AG04450 (cell line): Measurements from ENCODE around the gene SLC39A11. TPM values are rescaled to one million over a fixed set of nuclear protein-coding genes. Genes with fewer than 3 reads are reported as not detected.

ENCODE experiments used
- CTCF ChIA-PET: fragments of 300-600, 350-600 bp; formaldehyde crosslinking; extraction: SDS; loops from one replicate; lab custom pipeline; 2022; ENCODE audit warnings: antibody characterized with exemption, inconsistent platforms; lab: Charles Lee
- POLR2A ChIA-PET: fragments of 350-600 bp; formaldehyde crosslinking; extraction: SDS; loops from one replicate; lab custom pipeline; 2021; ENCODE audit warnings: antibody characterized with exemption, inconsistent platforms; lab: Yijun Ruan, JAX
- DNase-seq: peaks from one replicate; pipeline ENCODE4 v3.0.0-alpha.2; 2011; ENCODE audit warnings: low read depth, low spot score
- H3K27ac ChIP-seq: one replicate; pipeline ENCODE4 v1.5.1; 2012; ENCODE audit warnings: low read depth, low read length, control low read depth
- H3K27me3 ChIP-seq: one replicate; pipeline ENCODE4 v1.6.0; 2012; ENCODE audit warnings: low read length; ENCODE audit not compliant: control insufficient read depth, insufficient read depth
- H3K4me3 ChIP-seq: 2 replicates; pipeline ENCODE4 v1.5.1; 2011; ENCODE audit warnings: mild to moderate bottlenecking, low read depth, low read length, control low read depth
- H3K9me3 ChIP-seq: 2 replicates; pipeline ENCODE4 v1.5.1; 2012; ENCODE audit warnings: low read length; ENCODE audit not compliant: control insufficient read depth, insufficient read depth
- CTCF ChIP-seq: IDR thresholded peaks from 2 replicates; pipeline ENCODE4 v1.5.1; 2011; ENCODE audit warnings: low read depth, low read length, control low read depth, inconsistent platforms
- polyA plus RNA-seq: library from polyadenylated mRNA; depleted of rRNA; stranded (reverse); fragments of >200 nt; gene quantifications from 2 replicates; pipeline ENCODE4 v1.2.3, GENCODE V29; 2011

SLC39A11 gene
- polyA plus RNA-seq, 1 experiment, result 18.0 TPM

DNA sequence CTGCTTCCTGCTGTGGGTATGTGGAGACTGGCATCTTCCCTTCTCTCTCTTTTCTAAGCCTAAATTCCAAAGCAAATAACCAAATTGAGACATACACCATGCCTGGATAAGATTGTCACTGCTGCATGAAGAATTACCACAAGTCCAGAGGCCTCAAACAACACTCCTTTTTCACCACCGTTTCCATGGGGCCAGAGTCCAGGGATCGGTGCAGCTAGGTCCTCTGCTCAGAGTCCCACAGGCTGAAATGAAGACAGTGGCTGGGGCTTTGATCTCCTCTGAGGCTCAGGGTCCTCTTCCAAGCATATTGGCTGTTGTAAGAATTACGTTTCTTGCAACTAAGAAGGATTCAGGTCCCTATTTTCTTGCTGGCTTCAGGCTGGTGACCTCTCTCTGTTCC lies 130.4 kb downstream of the SLC39A11 start:
- no peak for DNase-seq
- CTCF ChIA-PET, result no interaction called here
- Histone ChIP-seq H3K27ac (no peak overlapping the region), H3K9me3 (no peaks in the 10 kb centered on the region), H3K27me3 (no peaks in the 10 kb centered on the region), H3K4me3 (no peak overlapping the region)
- POLR2A ChIA-PET, result no interaction called here
- TF ChIP-seq CTCF, result no peak

- H3K27me3 ChIP-seq, result no peaks in the 10 kb centered on the region
- TF ChIP-seq CTCF, result no peak
- H3K9me3 ChIP-seq, result no peaks in the 10 kb centered on the region
- H3K27ac ChIP-seq, result no peak overlapping the region
- H3K4me3 ChIP-seq, result no peak overlapping the region
- ChIA-PET POLR2A (no interaction called here), CTCF (interaction anchor here (0.6 to 2.2 kb wide), 2 partner anchors 31 kb away, joined by 3 to 12 read pairs; no protein-coding TSS in a partner anchor)
- DNase-seq, result no peak
Measured at GRCh38 chr17:72955391-72956140, 136.9 kb downstream of the SLC39A11 start.

DNA sequence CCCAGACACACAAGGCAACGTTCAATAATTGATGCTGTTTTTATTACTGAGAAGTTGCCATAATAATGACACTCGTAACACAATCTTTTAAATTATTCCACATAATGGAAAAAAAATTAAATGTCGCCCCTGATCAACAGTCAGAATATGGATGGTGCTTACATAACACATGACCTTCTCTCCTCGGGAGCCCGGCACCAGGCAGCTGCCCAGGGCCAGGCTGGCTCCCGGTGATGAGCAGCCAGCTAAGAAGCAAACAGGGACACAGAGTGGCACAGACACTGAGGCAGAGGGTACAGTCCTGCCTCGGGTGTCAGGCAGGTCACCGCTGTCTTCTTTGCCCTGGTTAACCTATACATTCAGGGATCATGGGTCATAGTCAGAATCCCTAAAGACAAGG lies 137.9 kb downstream of the SLC39A11 start:
- Histone ChIP-seq H3K27ac (no peak overlapping the region), H3K4me3 (no peak overlapping the region), H3K27me3 (no peaks in the 10 kb centered on the region), H3K9me3 (no peaks in the 10 kb centered on the region)
- ChIA-PET CTCF (interaction anchor here (0.6 to 1.3 kb wide), 2 partner anchors 31 to 203 kb away, joined by 4 to 6 read pairs; no protein-coding TSS in a partner anchor), POLR2A (no interaction called here)
- DNase-seq, result no peak
- TF ChIP-seq CTCF, result no peak

DNA sequence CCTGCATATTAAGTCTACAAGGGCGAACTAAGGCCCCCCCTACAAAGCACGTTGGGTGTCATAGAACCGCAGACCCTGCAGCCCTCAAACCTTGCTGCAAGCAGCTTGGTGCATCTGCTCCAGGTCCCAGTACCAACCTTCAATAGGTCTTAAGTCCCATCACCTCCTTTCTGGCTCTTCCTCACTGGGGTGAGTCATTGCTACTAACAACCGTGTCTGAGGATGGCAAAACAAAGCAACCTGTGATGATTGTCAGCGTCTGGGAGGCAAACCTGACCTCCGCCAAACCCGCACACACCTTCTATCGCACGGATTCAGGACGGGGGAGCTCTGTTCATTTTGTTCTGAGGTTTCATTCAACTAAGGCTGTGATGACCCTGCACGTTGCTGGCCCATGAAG lies 138.9 kb downstream of the SLC39A11 start:
- POLR2A ChIA-PET, result no interaction called here
- CTCF ChIA-PET, result interaction anchor here (1.3 kb wide), 1 partner anchor 32 kb away, joined by 4 read pairs; no protein-coding TSS in a partner anchor
- TF ChIP-seq CTCF, result no peak
- no peak for DNase-seq
- no peaks in the 10 kb centered on the region for H3K9me3 ChIP-seq
- no peaks in the 10 kb centered on the region for H3K27me3 ChIP-seq
- H3K27ac ChIP-seq, result no peak overlapping the region
- H3K4me3 ChIP-seq, result no peak overlapping the region

DNA sequence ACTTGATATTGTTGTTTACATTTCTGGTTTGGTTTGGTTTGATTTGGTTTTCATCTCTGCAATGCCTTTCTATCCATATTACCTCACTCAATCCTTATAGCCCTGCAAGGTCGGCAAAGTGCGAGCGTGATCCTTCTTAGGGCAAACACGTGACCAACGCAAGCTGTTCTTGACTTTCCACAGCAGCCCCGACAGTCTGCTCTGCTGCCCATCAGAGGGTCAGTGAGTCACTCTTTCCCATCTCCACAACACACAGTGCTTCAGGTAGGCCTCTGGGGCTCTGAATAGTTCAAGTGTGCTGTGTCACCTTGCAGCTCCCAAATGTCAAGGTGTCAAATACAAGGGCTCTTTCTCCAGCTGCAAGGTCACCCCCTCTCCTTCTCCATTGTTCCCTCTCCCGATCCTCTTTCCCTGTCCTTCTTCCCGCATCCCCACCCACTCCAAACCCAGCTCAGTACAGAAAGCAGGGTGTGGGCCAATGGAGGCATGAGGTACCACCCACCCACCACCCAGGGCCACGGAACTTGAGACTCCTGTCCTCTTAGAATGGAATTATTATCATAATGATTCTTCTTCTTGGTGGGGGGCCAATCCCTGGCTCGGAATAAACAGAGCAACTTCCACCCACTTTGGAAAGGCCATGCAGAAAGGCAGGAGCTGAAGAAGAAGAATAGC lies 139.7 kb downstream of the SLC39A11 start:
- no peak for TF ChIP-seq CTCF

More for the DNA sequence above, 139.7 kb downstream of the SLC39A11 start:
- Histone ChIP-seq H3K27ac (no peak overlapping the region), H3K9me3 (no peaks in the 10 kb centered on the region), H3K4me3 (no peak overlapping the region), H3K27me3 (no peaks in the 10 kb centered on the region)
- no peak for DNase-seq
- POLR2A ChIA-PET, result no interaction called here
- CTCF ChIA-PET, result no interaction called here
